GM18507 (cell line): ENCODE data around the gene SIMC1.
A peak's percentile ranks its signal among the peaks of the same experiment; 100 is the strongest.
"Not testable (repeated sequence)": the region's sequence is repeated elsewhere in the genome, so short reads cannot be mapped to it uniquely, and the experiment has no call there.

Experiments
- DNase-seq: peaks from one replicate; pipeline ENCODE4 v3.0.0; 2011; ENCODE audit warnings: low read depth; ENCODE audit not compliant: insufficient read length; ENCODE audit errors: extremely low spot score
- FAIRE-seq: peaks from 2 replicates; lab custom pipeline; 2011; peaks lifted over from hg19 to GRCh38; lab: Jason Lieb, UNC

The SIMC1 gene

GRCh38 chr5:176237971-176238644, at the start of gene SIMC1:
Gene SIMC1 (plus strand): TSS chr5:176238424. CDS start chr5:176238509, 85 bp downstream.
- peak; percentile 18 for DNase-seq
- not testable (repeated sequence) for FAIRE-seq

- FAIRE-seq: no peak
- DNase-seq: no peak
Measured at GRCh38 chr5:176188506-176189193, 49.6 kb upstream of the SIMC1 start.

- no peak for DNase-seq
- FAIRE-seq: no peak
Measured at GRCh38 chr5:176189857-176190256, 48.4 kb upstream of the SIMC1 start.

- no peak for FAIRE-seq
- DNase-seq: no peak
Measured at GRCh38 chr5:176190886-176191755, 47.1 kb upstream of the SIMC1 start.

- DNase-seq (no peak), FAIRE-seq (no peak)
Measured at GRCh38 chr5:176192094-176192721, 46.0 kb upstream of the SIMC1 start.

- not testable (repeated sequence) for DNase-seq, FAIRE-seq
Measured at GRCh38 chr5:176192722-176193117, 45.5 kb upstream of the SIMC1 start.

GRCh38 chr5:176193636-176194035, 44.6 kb upstream of the SIMC1 start:
- DNase-seq, FAIRE-seq: not testable (repeated sequence)

GRCh38 chr5:176194238-176195083, 43.8 kb upstream of the SIMC1 start:
- not testable (repeated sequence) for FAIRE-seq

GRCh38 chr5:176195084-176195413, 43.2 kb upstream of the SIMC1 start:
- DNase-seq, FAIRE-seq: not testable (repeated sequence)

More at GRCh38 chr5:176194238-176195083, 43.8 kb upstream of the SIMC1 start:
- DNase-seq: not testable (repeated sequence)

GRCh38 chr5:176195487-176196207, 42.6 kb upstream of the SIMC1 start:
- DNase-seq, FAIRE-seq: not testable (repeated sequence)

- DNase-seq, FAIRE-seq: not testable (repeated sequence)
Measured at GRCh38 chr5:176196781-176197180, 41.4 kb upstream of the SIMC1 start.

GRCh38 chr5:176197234-176197858, 40.9 kb upstream of the SIMC1 start:
- not testable (repeated sequence) for DNase-seq, FAIRE-seq

GRCh38 chr5:176198299-176198698, 39.9 kb upstream of the SIMC1 start:
- DNase-seq, FAIRE-seq: not testable (repeated sequence)

GRCh38 chr5:176198991-176199733, 39.1 kb upstream of the SIMC1 start:
- DNase-seq, FAIRE-seq: not testable (repeated sequence)

- FAIRE-seq, DNase-seq: not testable (repeated sequence)
Measured at GRCh38 chr5:176199803-176200399, 38.3 kb upstream of the SIMC1 start.

- FAIRE-seq: no peak
- no peak for DNase-seq
Measured at GRCh38 chr5:176201811-176202210, 36.4 kb upstream of the SIMC1 start.
